T-helper 22 cell (primary cell): Measurements from ENCODE around the gene MYH11.
"Not testable (repeated sequence)": the region's sequence is repeated elsewhere in the genome, so short reads cannot be mapped to it uniquely, and the experiment has no call there.

ENCODE experiments used
- DNase-seq: peaks from one replicate; pipeline ENCODE4 v3.0.0-alpha.2; 2020; ENCODE audit warnings: low read depth

Gene MYH11

GRCh38 chr16:15672127-15672513 is 184.7 kb downstream of the MYH11 start:
- DNase-seq, result not testable (repeated sequence)

- no peak for DNase-seq
Observed at GRCh38 chr16:15671530-15672117, 185.2 kb downstream of the MYH11 start.

GRCh38 chr16:15667091-15667742 is 189.6 kb downstream of the MYH11 start:
- no peak for DNase-seq

GRCh38 chr16:15665107-15665506 is 191.7 kb downstream of the MYH11 start:
- DNase-seq, result no peak

GRCh38 chr16:15660203-15660601 is 196.6 kb downstream of the MYH11 start:
- DNase-seq, result no peak

- DNase-seq, result no peak
Observed at GRCh38 chr16:15658556-15658955, 198.3 kb downstream of the MYH11 start.

GRCh38 chr16:15658149-15658548 is 198.7 kb downstream of the MYH11 start:
- no peak for DNase-seq

GRCh38 chr16:15655561-15655960 is 201.3 kb downstream of the MYH11 start:
- not testable (repeated sequence) for DNase-seq

- no peak for DNase-seq
Observed at GRCh38 chr16:15654591-15654990, 202.2 kb downstream of the MYH11 start.

- no peak for DNase-seq
Observed at GRCh38 chr16:15653227-15653626, 203.6 kb downstream of the MYH11 start.
